Fibroblast of lung (primary cell): Measurements from ENCODE around the gene CROCC2.

ENCODE experiments used
- CTCF ChIP-seq, 2 donors: IDR thresholded peaks in 1 of 2; conservative IDR thresholded peaks in 1 of 2; 1 replicate in 1 of 2; 2 replicates in 1 of 2; pipeline ENCODE4 v1.5.1; 2011 to 2012; ENCODE audit warnings: low read length in 2 of 2, control low read depth in 1 of 2, inconsistent platforms in 1 of 2, low read depth in 1 of 2, mild to moderate bottlenecking in 1 of 2
- EZH2 ChIP-seq: IDR thresholded peaks from 2 replicates; pipeline ENCODE4 v1.5.1; 2012; ENCODE audit warnings: low read length, control low read depth, mild to moderate bottlenecking; ENCODE audit errors: missing control alignments

GRCh38 chr2:240919786-240920782, 13.9 kb downstream of the CROCC2 start:
- TF ChIP-seq CTCF (conservative IDR thresholded peaks at IDR 0.05 in 1 of 2, IDR thresholded peaks at IDR 0.05 in 1 of 2; ENCODE audit: low read depth in 1 of 2, low read length in 2 of 2): no peak
- TF ChIP-seq EZH2: no peak
